ENCODE data around the gene FADS6.

The FADS6 gene

DNA sequence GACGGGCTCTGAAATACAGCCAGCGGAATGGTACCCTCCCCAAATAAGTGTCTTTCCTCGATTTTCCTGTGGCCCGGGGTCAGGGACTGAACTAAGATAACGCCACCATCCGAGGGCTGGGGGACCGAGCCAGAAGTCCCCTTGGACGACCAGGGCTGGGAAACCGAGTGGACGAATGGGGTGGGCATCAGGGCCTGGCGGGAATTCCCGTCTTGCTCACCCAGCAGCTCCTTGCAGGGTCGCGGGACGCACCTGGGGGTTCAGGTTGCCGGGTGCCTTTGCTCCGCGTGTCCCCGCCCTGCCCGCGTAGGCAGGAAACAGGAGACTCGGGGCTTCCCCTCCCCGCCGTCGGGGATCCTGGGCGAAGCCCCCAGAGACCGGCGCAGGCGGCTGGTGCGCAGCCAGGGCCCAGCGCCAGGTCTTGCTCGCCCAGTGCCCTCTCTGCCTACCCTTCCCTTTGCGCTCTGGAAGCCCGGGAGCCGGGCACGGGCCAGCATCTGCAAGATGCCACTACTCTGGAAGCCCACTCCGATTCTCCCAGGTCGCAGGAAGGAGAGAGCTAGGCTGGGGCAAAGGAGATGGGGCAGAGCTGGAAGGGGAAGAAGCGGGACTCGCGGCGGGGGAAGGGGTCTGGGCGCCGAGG is 33.1 kb downstream of the FADS6 start:
- Histone ChIP-seq H3K9me3 (ENCODE audit: insufficient read depth, low read length) (no peaks in the 10 kb centered on the region), H3K4me1 (ENCODE audit: insufficient read depth, insufficient read length) (peaks cover 18% of the 10 kb centered on the region), H3K36me3 (ENCODE audit: insufficient read depth, insufficient read length, low read length) (peaks cover 21% of the 10 kb centered on the region), H3K4me3 (ENCODE audit: insufficient read length, low read depth) (peak overlapping the region; percentile 30), H3K9ac (ENCODE audit: insufficient read length, low read depth) (peak overlapping the region; percentile 76), H3K27me3 (ENCODE audit: insufficient read depth, insufficient read length) (peaks cover 62% of the 10 kb centered on the region)
- TF ChIP-seq SUZ12 (IDR thresholded peaks at IDR 0.05; ENCODE audit: extremely low read depth, insufficient read depth, insufficient read length) (peak; percentile 51), YY1 (IDR thresholded peaks at IDR 0.05; ENCODE audit: insufficient read depth, insufficient read length) (no peak), ZNF274 (IDR thresholded peaks at IDR 0.05; ENCODE audit: low read depth, low read length) (no peak)
- DNase-seq (ENCODE audit: low read depth, low spot score), result no peak

DNA sequence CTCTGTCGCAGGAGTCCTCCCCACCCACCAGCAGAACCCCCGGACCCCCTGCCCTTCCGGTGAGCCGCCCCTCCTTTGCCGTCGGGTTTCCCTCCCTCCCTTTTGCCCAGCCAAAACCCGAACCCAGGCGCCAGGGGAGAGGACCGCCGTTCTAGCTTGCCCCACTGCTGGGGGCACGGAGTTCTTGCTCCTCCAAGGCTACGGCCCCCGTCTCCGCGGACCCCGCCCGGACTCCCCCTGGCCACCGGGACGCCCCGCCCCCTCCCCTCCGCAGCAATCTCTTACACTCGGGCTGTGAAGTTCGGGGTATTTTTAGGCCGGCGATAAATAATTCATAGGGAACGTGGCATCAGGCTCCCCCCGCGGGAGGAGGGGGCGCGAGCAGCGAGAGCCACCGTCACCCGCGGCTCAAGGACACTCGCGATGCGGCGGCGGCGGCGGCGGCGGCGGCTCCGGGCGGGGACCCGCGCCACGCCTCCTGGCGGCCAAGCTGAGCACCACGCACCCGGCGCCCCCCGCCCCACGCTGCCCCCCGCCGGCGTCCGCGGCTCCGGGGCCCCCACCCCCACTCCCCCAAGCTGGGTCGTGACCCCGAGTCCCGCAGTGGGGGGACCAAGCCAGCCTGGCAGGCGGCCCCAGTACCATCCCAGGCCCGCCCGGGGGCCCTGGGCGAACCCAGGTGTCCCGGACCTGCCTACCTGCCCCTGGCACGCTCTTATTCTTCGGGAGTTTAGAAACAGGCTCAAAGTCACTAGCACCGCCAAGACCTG is 33.8 kb downstream of the FADS6 start, which contains the start of gene GRIN2C:
Gene GRIN2C (minus strand): TSS at position 427 of the 770 bp plus-strand sequence. CDS start 4,793 bp downstream, outside the sequence.
- no peaks in the 10 kb centered on the region for H3K9me3 ChIP-seq (ENCODE audit: insufficient read depth, low read length)
- H3K36me3 ChIP-seq (ENCODE audit: insufficient read depth, insufficient read length, low read length), result peaks cover 17% of the 10 kb centered on the region
- no peak for DNase-seq (ENCODE audit: low read depth, low spot score)
- TF ChIP-seq SUZ12 (IDR thresholded peaks at IDR 0.05; ENCODE audit: extremely low read depth, insufficient read depth, insufficient read length) (no peak), ZNF274 (IDR thresholded peaks at IDR 0.05; ENCODE audit: low read depth, low read length) (no peak), YY1 (IDR thresholded peaks at IDR 0.05; ENCODE audit: insufficient read depth, insufficient read length) (no peak)
- H3K9ac ChIP-seq (ENCODE audit: insufficient read length, low read depth), result peak within 1 kb of the TSS; percentile 76
- H3K27me3 ChIP-seq (ENCODE audit: insufficient read depth, insufficient read length), result peaks cover 69% of the 10 kb centered on the region
- peaks cover 14% of the 10 kb centered on the region for H3K4me1 ChIP-seq (ENCODE audit: insufficient read depth, insufficient read length)
- H3K4me3 ChIP-seq (ENCODE audit: insufficient read length, low read depth), result peak within 1 kb of the TSS; percentile 30

- no peak for DNase-seq (ENCODE audit: low read depth, low spot score)
- peaks cover 76% of the 10 kb centered on the region for H3K27me3 ChIP-seq (ENCODE audit: insufficient read depth, insufficient read length)
These were observed 34.6 kb downstream of the FADS6 start for GRCh38 chr17:74858672-74859458.

GRCh38 chr17:74857191-74857590 is 36.2 kb downstream of the FADS6 start:
- H3K4me3 ChIP-seq (ENCODE audit: insufficient read length, low read depth), result no peak overlapping the region
- TF ChIP-seq YY1 (IDR thresholded peaks at IDR 0.05; ENCODE audit: insufficient read depth, insufficient read length), result no peak
- no peak for TF ChIP-seq SUZ12 (IDR thresholded peaks at IDR 0.05; ENCODE audit: extremely low read depth, insufficient read depth, insufficient read length)
- TF ChIP-seq ZNF274 (IDR thresholded peaks at IDR 0.05; ENCODE audit: low read depth, low read length), result no peak

More at GRCh38 chr17:74858672-74859458, 34.6 kb downstream of the FADS6 start:
- Histone ChIP-seq H3K4me3 (ENCODE audit: insufficient read length, low read depth) (no peak overlapping the region), H3K36me3 (ENCODE audit: insufficient read depth, insufficient read length, low read length) (peaks cover 10% of the 10 kb centered on the region), H3K9ac (ENCODE audit: insufficient read length, low read depth) (no peak overlapping the region), H3K4me1 (ENCODE audit: insufficient read depth, insufficient read length) (peaks cover 13% of the 10 kb centered on the region), H3K9me3 (ENCODE audit: insufficient read depth, low read length) (no peaks in the 10 kb centered on the region)
- no peak for TF ChIP-seq ZNF274 (IDR thresholded peaks at IDR 0.05; ENCODE audit: low read depth, low read length)
- no peak for TF ChIP-seq YY1 (IDR thresholded peaks at IDR 0.05; ENCODE audit: insufficient read depth, insufficient read length)
- no peak for TF ChIP-seq SUZ12 (IDR thresholded peaks at IDR 0.05; ENCODE audit: extremely low read depth, insufficient read depth, insufficient read length)

DNA sequence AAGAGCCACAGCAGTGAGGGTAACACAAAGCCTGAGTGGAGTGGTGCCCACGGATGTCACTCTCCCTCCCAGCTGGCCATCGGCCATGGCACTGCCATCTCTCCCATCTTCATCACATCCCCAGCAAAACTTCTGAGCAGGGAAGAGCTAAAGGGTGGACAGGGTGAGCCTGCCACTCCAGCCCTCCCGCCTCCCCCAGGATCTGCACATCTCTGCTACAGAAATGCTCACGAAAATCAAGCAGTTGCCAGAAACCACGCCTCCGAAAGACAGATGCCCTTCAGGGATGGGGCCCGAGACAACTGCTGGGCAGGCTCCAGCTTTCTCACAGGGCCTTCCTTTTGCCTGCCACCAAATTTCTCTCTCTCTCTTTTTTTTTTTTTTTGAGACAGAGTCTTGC is 37.3 kb downstream of the FADS6 start:
- DNase-seq (ENCODE audit: low read depth, low spot score), result no peak
- TF ChIP-seq ZNF274 (IDR thresholded peaks at IDR 0.05; ENCODE audit: low read depth, low read length) (no peak), YY1 (IDR thresholded peaks at IDR 0.05; ENCODE audit: insufficient read depth, insufficient read length) (no peak), SUZ12 (IDR thresholded peaks at IDR 0.05; ENCODE audit: extremely low read depth, insufficient read depth, insufficient read length) (no peak)
- H3K4me1 ChIP-seq (ENCODE audit: insufficient read depth, insufficient read length), result peaks cover 11% of the 10 kb centered on the region
- peaks cover 91% of the 10 kb centered on the region for H3K27me3 ChIP-seq (ENCODE audit: insufficient read depth, insufficient read length)
- H3K36me3 ChIP-seq (ENCODE audit: insufficient read depth, insufficient read length, low read length), result no peaks in the 10 kb centered on the region
- H3K4me3 ChIP-seq (ENCODE audit: insufficient read length, low read depth), result no peak overlapping the region
- no peak overlapping the region for H3K9ac ChIP-seq (ENCODE audit: insufficient read length, low read depth)
- H3K9me3 ChIP-seq (ENCODE audit: insufficient read depth, low read length), result no peaks in the 10 kb centered on the region; the same call in 1 of the 2 replicates

More at GRCh38 chr17:74857191-74857590, 36.2 kb downstream of the FADS6 start:
- Histone ChIP-seq H3K4me1 (ENCODE audit: insufficient read depth, insufficient read length) (peaks cover 9% of the 10 kb centered on the region), H3K36me3 (ENCODE audit: insufficient read depth, insufficient read length, low read length) (no peaks in the 10 kb centered on the region), H3K9ac (ENCODE audit: insufficient read length, low read depth) (no peak overlapping the region), H3K9me3 (ENCODE audit: insufficient read depth, low read length) (no peaks in the 10 kb centered on the region), H3K27me3 (ENCODE audit: insufficient read depth, insufficient read length) (peaks cover 91% of the 10 kb centered on the region)
- no peak for DNase-seq (ENCODE audit: low read depth, low spot score)

- no peak overlapping the region for H3K9ac ChIP-seq (ENCODE audit: insufficient read length, low read depth)
- no peak overlapping the region for H3K4me3 ChIP-seq (ENCODE audit: insufficient read length, low read depth)
- H3K36me3 ChIP-seq (ENCODE audit: insufficient read depth, insufficient read length, low read length), result no peaks in the 10 kb centered on the region
- no peaks in the 10 kb centered on the region; the same call in 1 of the 2 replicates for H3K9me3 ChIP-seq (ENCODE audit: insufficient read depth, low read length)
- peaks cover 91% of the 10 kb centered on the region for H3K27me3 ChIP-seq (ENCODE audit: insufficient read depth, insufficient read length)
- H3K4me1 ChIP-seq (ENCODE audit: insufficient read depth, insufficient read length), result peaks cover 7% of the 10 kb centered on the region
- DNase-seq (ENCODE audit: low read depth, low spot score), result no peak
- TF ChIP-seq YY1 (IDR thresholded peaks at IDR 0.05; ENCODE audit: insufficient read depth, insufficient read length) (no peak), SUZ12 (IDR thresholded peaks at IDR 0.05; ENCODE audit: extremely low read depth, insufficient read depth, insufficient read length) (no peak), ZNF274 (IDR thresholded peaks at IDR 0.05; ENCODE audit: low read depth, low read length) (no peak)
These were observed 38.1 kb downstream of the FADS6 start for GRCh38 chr17:74855323-74855722.
